Fibroblast of villous mesenchyme (primary cell): ENCODE data around the gene PIM3. TPM values are rescaled to one million over a fixed set of nuclear protein-coding genes. Genes with fewer than 3 reads are reported as not detected.

Experiments
- DNase-seq: peaks from one replicate; pipeline ENCODE4 v3.0.0-alpha.2; 2010; ENCODE audit warnings: low read depth
- H3K4me3 ChIP-seq: 2 replicates; pipeline ENCODE4 v1.5.1; 2011; ENCODE audit warnings: low read depth, mild to moderate bottlenecking, low read length
- total RNA-seq: library from RNA; depleted of rRNA; stranded (reverse); fragments of >200 nt; gene quantifications from 2 replicates; pipeline ENCODE4 v1.2.3, GENCODE V29; 2012
- TF ChIP-seq, protein P1 (sequence below): IDR thresholded peaks from 2 replicates; pipeline ENCODE4 v1.5.1; 2012; ENCODE audit warnings: low read depth, mild to moderate bottlenecking, low read length; ENCODE audit not compliant: insufficient read depth

PIM3 gene
- total RNA-seq, 1 donor = 32.0 TPM

DNA sequence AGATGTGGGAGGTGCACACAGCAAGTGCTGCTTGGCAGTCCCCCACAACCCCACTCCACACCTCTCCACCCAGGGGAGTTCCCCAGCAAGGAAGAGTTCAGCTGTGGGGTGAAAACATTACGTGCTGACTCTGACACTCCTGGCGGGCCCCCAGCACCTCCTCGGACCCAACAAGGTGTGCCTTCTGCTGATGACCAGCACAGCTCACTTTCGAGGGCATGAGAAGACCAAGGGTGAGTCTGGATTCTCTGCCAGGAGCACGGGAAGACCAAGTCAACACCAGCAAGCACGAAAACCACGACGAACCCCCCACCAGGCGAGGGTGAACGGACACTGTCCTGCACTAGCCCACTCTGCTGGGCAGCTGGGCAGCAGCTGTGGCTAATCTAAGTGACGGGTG, 43.7 kb upstream of the PIM3 start:
- DNase-seq = no peak
- TF ChIP-seq, protein P1, sequence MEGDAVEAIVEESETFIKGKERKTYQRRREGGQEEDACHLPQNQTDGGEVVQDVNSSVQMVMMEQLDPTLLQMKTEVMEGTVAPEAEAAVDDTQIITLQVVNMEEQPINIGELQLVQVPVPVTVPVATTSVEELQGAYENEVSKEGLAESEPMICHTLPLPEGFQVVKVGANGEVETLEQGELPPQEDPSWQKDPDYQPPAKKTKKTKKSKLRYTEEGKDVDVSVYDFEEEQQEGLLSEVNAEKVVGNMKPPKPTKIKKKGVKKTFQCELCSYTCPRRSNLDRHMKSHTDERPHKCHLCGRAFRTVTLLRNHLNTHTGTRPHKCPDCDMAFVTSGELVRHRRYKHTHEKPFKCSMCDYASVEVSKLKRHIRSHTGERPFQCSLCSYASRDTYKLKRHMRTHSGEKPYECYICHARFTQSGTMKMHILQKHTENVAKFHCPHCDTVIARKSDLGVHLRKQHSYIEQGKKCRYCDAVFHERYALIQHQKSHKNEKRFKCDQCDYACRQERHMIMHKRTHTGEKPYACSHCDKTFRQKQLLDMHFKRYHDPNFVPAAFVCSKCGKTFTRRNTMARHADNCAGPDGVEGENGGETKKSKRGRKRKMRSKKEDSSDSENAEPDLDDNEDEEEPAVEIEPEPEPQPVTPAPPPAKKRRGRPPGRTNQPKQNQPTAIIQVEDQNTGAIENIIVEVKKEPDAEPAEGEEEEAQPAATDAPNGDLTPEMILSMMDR = no peak
- H3K4me3 ChIP-seq = no peak overlapping the region

DNA sequence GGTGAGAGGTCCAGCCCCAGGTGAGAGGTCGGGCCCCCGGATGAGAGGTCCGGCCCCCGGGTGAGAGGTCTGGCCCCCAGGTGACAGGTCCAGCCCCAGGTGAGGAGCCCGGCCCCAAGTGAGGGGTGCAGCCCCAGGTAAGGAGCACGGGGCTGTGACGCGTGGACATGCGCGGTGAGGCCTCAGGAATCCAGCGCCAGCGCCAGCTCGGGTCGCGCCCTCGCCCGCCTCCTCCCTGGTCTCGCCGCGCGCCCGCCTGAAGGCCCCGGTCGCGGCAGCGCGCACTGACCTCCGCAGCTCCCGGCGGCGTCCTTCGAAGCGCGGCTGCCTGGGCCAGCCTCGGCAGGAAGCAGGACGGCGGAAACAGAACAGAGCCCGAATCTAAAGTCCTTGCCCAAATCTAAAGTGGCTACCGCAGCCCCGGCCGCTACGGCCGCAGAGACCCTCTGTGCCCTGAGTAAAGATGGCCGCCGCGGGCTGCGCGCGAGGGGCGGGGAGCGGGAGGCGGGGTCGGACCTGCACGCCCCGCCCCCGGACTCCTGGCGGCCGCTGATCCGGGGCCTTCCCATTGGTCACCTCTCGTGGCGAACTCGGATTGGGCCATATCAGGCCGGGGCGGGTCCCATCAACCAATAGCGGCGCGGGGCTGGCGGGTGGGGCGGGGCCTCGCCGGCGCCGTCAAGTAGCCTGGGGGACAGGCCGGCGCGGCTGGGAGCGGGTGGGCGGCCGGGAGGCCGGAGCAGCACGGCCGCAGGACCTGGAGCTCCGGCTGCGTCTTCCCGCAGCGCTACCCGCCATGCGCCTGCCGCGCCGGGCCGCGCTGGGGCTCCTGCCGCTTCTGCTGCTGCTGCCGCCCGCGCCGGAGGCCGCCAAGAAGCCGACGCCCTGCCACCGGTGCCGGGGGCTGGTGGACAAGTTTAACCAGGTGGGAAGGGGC, 42.3 kb upstream of the PIM3 start, which contains the start of the genes ALG12 and CRELD2:
TSS of gene ALG12 (minus strand) at position 465 of the 937 bp plus-strand sequence. CDS start 4,673 bp downstream, outside the sequence.
TSS of gene CRELD2 (plus strand) at position 661 of the 937 bp plus-strand sequence. CDS start at position 797, 136 bp downstream.
- TF ChIP-seq, protein P1 = no peak
- peak within 1 kb of the TSS; percentile 73 for H3K4me3 ChIP-seq
- peak; percentile 98 for DNase-seq

DNA sequence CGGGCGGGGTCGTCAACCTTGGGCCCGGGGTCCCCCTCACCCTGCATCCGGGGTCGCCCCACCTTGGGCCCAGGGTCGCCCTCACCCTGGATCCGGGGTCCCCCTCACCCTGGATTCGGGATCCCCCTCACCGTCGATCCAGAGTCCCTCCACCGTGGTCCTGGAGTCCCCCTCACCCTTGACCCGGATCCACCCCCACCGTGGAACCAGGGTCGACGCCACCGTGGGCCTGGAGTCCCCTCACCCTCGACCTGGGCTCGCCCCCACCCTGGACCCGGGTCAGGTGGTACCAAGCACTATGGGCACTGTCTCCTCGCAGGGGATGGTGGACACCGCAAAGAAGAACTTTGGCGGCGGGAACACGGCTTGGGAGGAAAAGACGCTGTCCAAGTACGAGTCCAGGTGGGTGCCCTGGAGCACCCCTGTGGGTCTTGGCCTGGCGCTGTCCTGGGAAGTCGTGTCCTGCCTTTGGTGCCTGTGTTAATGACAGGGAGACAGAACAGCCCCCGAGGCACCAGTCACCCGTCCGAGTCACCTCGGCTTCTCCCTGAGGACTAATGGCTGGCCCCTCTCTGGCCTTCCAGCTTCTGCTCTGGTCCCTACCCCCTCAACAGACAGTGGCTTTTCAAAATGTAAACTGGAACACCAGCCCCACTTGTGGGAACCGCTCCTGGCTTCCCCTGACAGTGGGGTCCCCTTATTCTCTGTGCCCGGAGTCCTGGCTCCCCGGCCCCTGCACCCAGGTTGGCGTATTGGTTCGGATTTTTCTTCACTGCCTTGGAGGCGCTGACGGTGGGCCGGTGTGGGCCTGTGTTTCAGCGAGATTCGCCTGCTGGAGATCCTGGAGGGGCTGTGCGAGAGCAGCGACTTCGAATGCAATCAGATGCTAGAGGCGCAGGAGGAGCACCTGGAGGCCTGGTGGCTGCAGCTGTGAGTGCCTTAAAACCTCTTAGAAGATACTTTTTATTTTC, 41.4 kb upstream of the PIM3 start:
- no peak for DNase-seq
- H3K4me3 ChIP-seq = peak overlapping the region; percentile 69
- TF ChIP-seq, protein P1 = no peak

- no peak for DNase-seq
- TF ChIP-seq, protein P1 = no peak
- H3K4me3 ChIP-seq = no peak overlapping the region
Observed at GRCh38 chr22:49920859-49921258, 39.7 kb upstream of the PIM3 start.

- H3K4me3 ChIP-seq = no peak overlapping the region
- TF ChIP-seq, protein P1 = no peak
- DNase-seq = no peak
Observed at GRCh38 chr22:49921508-49922278, 38.9 kb upstream of the PIM3 start.

GRCh38 chr22:49922484-49922883, 38.1 kb upstream of the PIM3 start:
- no peak for DNase-seq
- TF ChIP-seq, protein P1 = no peak
- H3K4me3 ChIP-seq = no peak overlapping the region
